GM12878 (cell line): Measurements from ENCODE around the gene PFN3.

Source experiments
- CEBPB ChIP-seq, 2 experiments: fragments of 150-350 bp in 1 of 2; IDR thresholded peaks; 2 replicates each; pipeline ENCODE4 v1.6.1; 2012 to 2014; ENCODE audit warnings: low read depth in 2 of 2, low read length in 2 of 2, borderline replicate concordance in 1 of 2, inconsistent platforms in 1 of 2
- GABPA ChIP-seq: IDR thresholded peaks from 2 replicates; pipeline ENCODE4 v1.6.1; 2014; ENCODE audit warnings: antibody characterized with exemption, low read depth, mild to moderate bottlenecking, inconsistent platforms
- NFXL1 ChIP-seq: fragments of 450-650 bp; IDR thresholded peaks from 2 replicates; pipeline ENCODE4 v1.6.1; 2017; ENCODE audit warnings: antibody characterized with exemption, mild to moderate bottlenecking, borderline replicate concordance
- NFYB ChIP-seq: IDR thresholded peaks from 2 replicates; pipeline ENCODE4 v1.6.1; 2011; ENCODE audit warnings: low read depth, mild to moderate bottlenecking, low read length, improper control_type of control experiment, moderate library complexity; ENCODE audit not compliant: insufficient read depth
- SMAD5 ChIP-seq: IDR thresholded peaks from 2 replicates; pipeline ENCODE4 v1.6.1; 2016; ENCODE audit warnings: antibody characterized with exemption, low read depth
- SP1 ChIP-seq: IDR thresholded peaks from one replicate; pipeline ENCODE4 v1.6.1; 2011; ENCODE audit warnings: low read depth, low read length
- TF ChIP-seq, protein P1 (sequence below): IDR thresholded peaks from 2 replicates; pipeline ENCODE4 v1.6.1; 2011; ENCODE audit warnings: low read depth, low read length, improper control_type of control experiment, borderline replicate concordance
- TF ChIP-seq, protein P2 (sequence below), 3 experiments: IDR thresholded peaks in 2 of 3; conservative IDR thresholded peaks in 1 of 3; 2 replicates each; pipeline ENCODE4 v1.5.1; 2011; ENCODE audit warnings: low read depth in 3 of 3, low read length in 3 of 3, mild to moderate bottlenecking in 3 of 3, control low read depth in 2 of 3, moderate library complexity in 2 of 3, inconsistent platforms in 1 of 3, mixed read lengths in 1 of 3; ENCODE audit not compliant: control insufficient read depth in 2 of 3, insufficient read depth in 1 of 3; ENCODE audit errors: extremely low read depth in 1 of 3

DNA sequence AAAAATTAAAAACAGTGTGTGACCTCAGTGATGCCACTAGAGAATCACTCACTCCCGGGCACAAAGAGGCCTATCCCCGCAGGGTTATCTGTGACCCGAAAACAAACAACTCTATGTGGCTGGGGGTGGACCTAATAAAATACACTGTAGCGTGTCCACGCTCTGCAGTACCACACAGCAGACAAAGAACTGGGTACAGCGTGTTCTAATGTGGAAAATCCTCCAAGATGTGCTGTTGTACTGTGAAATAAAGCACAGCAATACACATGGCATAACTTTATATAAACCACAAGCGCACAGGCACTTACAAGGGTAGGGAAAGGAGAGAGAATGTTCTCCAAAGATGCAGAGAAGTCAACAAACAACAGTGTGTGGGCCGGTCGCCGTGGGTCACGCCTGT is 24.4 kb downstream of the PFN3 start:
- no peak for TF ChIP-seq SP1
- no peak for TF ChIP-seq CEBPB (IDR thresholded peaks at IDR 0.05; ENCODE audit: borderline replicate concordance in 1 of 2, low read depth in 2 of 2, low read length in 2 of 2)
- TF ChIP-seq, protein P1, sequence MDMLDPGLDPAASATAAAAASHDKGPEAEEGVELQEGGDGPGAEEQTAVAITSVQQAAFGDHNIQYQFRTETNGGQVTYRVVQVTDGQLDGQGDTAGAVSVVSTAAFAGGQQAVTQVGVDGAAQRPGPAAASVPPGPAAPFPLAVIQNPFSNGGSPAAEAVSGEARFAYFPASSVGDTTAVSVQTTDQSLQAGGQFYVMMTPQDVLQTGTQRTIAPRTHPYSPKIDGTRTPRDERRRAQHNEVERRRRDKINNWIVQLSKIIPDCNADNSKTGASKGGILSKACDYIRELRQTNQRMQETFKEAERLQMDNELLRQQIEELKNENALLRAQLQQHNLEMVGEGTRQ = no peak
- TF ChIP-seq, protein P2, sequence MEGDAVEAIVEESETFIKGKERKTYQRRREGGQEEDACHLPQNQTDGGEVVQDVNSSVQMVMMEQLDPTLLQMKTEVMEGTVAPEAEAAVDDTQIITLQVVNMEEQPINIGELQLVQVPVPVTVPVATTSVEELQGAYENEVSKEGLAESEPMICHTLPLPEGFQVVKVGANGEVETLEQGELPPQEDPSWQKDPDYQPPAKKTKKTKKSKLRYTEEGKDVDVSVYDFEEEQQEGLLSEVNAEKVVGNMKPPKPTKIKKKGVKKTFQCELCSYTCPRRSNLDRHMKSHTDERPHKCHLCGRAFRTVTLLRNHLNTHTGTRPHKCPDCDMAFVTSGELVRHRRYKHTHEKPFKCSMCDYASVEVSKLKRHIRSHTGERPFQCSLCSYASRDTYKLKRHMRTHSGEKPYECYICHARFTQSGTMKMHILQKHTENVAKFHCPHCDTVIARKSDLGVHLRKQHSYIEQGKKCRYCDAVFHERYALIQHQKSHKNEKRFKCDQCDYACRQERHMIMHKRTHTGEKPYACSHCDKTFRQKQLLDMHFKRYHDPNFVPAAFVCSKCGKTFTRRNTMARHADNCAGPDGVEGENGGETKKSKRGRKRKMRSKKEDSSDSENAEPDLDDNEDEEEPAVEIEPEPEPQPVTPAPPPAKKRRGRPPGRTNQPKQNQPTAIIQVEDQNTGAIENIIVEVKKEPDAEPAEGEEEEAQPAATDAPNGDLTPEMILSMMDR (IDR thresholded peaks at IDR 0.05 in 2 of 3, conservative IDR thresholded peaks at IDR 0.05 in 1 of 3; ENCODE audit: control insufficient read depth in 2 of 3, extremely low read depth in 1 of 3, insufficient read depth in 1 of 3, low read depth in 3 of 3, low read length in 3 of 3) = no peak
- TF ChIP-seq NFYB = no peak
- no peak for TF ChIP-seq GABPA
- TF ChIP-seq NFXL1 = no peak
- TF ChIP-seq SMAD5 = no peak
